GM19023 (cell line): Measurements from ENCODE around the gene NNT.
"Not testable (repeated sequence)": the region's sequence is repeated elsewhere in the genome, so short reads cannot be mapped to it uniquely, and the experiment has no call there.

Source experiments
- ATAC-seq: cut with Tn5 transposase; IDR thresholded peaks from one replicate; pipeline ENCODE4 v1.9.1; 2021; ENCODE audit warnings: mild to moderate bottlenecking, moderate library complexity; ENCODE audit not compliant: unreplicated experiment

Gene NNT

GRCh38 chr5:43702293-43702692, 99.3 kb downstream of the NNT start:
- ATAC-seq: no peak

- ATAC-seq: no peak
Observed at GRCh38 chr5:43702815-43703214, 99.8 kb downstream of the NNT start.

- no peak for ATAC-seq
Observed at GRCh38 chr5:43704243-43704642, 101.3 kb downstream of the NNT start.

GRCh38 chr5:43706576-43706975, 103.6 kb downstream of the NNT start:
- not testable (repeated sequence) for ATAC-seq

- no peak for ATAC-seq
Observed at GRCh38 chr5:43711496-43711895, 108.5 kb downstream of the NNT start.

- no peak for ATAC-seq
Observed at GRCh38 chr5:43712081-43712480, 109.1 kb downstream of the NNT start.

GRCh38 chr5:43719783-43720182, 116.8 kb downstream of the NNT start:
- ATAC-seq: not testable (repeated sequence)

- no peak for ATAC-seq
Observed at GRCh38 chr5:43728581-43728980, 125.6 kb downstream of the NNT start.

GRCh38 chr5:43729846-43730478, 127.0 kb downstream of the NNT start:
- ATAC-seq: no peak

GRCh38 chr5:43730832-43731342, 127.9 kb downstream of the NNT start:
- ATAC-seq: no peak

GRCh38 chr5:43731573-43731972, 128.6 kb downstream of the NNT start:
- ATAC-seq: no peak

GRCh38 chr5:43745923-43746548, 143.1 kb downstream of the NNT start:
- not testable (repeated sequence) for ATAC-seq

GRCh38 chr5:43750809-43751208, 147.8 kb downstream of the NNT start:
- no peak for ATAC-seq

GRCh38 chr5:43753069-43753468, 150.1 kb downstream of the NNT start:
- ATAC-seq: no peak
